Measurements from ENCODE around the gene ELMO1. TPM values are rescaled to one million over a fixed set of nuclear protein-coding genes. Genes with fewer than 3 reads are reported as not detected.

Gene ELMO1
- total RNA-seq, 2 experiments from 2014 or later, result 101 TPM

DNA sequence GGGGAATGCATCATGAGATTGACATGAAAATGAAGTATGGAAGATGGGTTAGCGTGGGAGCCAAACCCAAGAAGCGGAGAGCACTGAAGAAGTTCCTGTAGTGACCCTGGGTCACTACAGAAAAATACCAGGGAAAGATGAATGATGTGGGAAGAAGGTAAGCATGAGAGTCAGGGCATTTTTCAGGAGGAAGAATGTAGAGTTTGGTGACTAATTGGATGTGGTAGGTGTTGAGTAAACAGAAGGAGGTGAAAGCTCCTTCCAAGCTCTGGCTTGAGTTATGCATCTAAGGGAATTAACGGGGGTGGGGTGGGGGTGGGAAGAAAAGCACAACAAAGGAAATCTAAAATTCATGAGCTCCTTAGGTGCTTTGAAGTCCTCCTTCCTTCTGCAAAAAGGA is 486.3 kb downstream of the ELMO1 start:
- Mint-ChIP-seq H3K4me3 (no peak overlapping the region), H3K36me3 (peaks cover 33% of the 10 kb centered on the region), H3K27ac (no peak overlapping the region), H3K9me3 (ENCODE audit: low read depth) (peaks cover 5% of the 10 kb centered on the region), H3K4me1 (peaks cover 20% of the 10 kb centered on the region), H3K27me3 (no peaks in the 10 kb centered on the region)
- DNase-seq (no peak), ATAC-seq (no peak)
- CTCF ChIA-PET, result interaction anchor here (1.9 kb wide), 1 partner anchor 24 kb away, joined by 5 read pairs; no protein-coding TSS in a partner anchor

- H3K27ac Mint-ChIP-seq, result no peak overlapping the region
- H3K36me3 Mint-ChIP-seq, result peaks cover 31% of the 10 kb centered on the region
- peaks cover 20% of the 10 kb centered on the region for H3K4me1 Mint-ChIP-seq
- ATAC-seq, result no peak
- H3K27me3 Mint-ChIP-seq, result no peaks in the 10 kb centered on the region
- CTCF ChIA-PET, result interaction anchor here (1.2 to 1.9 kb wide), 3 partner anchors 25 to 291 kb away, joined by 4 to 5 read pairs (median 5); no protein-coding TSS in a partner anchor
- H3K9me3 Mint-ChIP-seq (ENCODE audit: low read depth), result peaks cover 4% of the 10 kb centered on the region
- DNase-seq, result no peak
- no peak overlapping the region for H3K4me3 Mint-ChIP-seq
These were observed 487.0 kb downstream of the ELMO1 start for GRCh38 chr7:36961693-36962092.

DNA sequence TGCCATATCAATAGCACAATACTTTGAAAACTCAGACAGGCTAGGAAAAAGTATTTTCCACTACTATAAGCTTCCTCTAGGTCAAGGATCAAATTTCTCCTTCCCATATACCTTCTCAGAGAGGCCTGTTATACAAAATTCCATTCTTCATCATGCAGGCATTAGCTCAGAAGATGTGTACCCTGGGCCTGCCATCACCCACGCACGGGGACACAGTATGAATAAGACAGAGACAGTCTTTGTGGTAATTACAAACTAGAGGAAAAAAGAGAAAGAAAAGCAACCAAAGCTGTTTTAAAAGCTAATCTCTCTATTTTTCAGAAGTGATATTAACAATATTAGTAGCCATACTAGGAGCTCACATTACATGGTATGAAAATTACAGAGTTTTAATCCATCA is 487.6 kb downstream of the ELMO1 start:
- Mint-ChIP-seq H3K36me3 (peaks cover 28% of the 10 kb centered on the region), H3K9me3 (ENCODE audit: low read depth) (peaks cover 4% of the 10 kb centered on the region), H3K27me3 (no peaks in the 10 kb centered on the region), H3K4me1 (peaks cover 20% of the 10 kb centered on the region), H3K27ac (no peak overlapping the region), H3K4me3 (no peak overlapping the region)
- DNase-seq (no peak), ATAC-seq (no peak)
- CTCF ChIA-PET, result interaction anchor here (1.2 to 1.9 kb wide), 3 partner anchors 26 to 291 kb away, joined by 4 to 5 read pairs (median 5); no protein-coding TSS in a partner anchor

DNA sequence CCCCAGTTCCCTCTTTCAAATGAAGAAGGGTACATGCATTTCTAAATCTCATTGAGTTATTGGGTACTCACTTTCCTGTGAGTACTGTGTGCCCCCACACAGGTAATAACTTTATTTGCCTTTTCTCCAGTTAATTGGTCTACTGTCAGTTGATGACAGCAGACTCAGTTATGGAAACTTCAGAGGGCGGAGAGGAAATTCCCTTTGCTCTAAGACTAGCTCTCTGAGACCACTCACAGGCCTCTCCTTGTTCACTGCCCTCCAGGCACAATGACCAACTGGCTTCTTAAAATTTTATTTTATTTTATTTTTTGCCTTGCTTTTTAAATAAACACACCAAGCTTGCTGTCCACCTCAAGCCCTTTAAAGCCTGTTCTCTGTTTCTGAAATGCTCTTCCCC is 488.6 kb downstream of the ELMO1 start:
- CTCF ChIA-PET, result interaction anchor here (1.6 kb wide), 1 partner anchor 290 kb away, joined by 5 read pairs; no protein-coding TSS in a partner anchor
- no peaks in the 10 kb centered on the region for H3K27me3 Mint-ChIP-seq
- no peak overlapping the region for H3K4me3 Mint-ChIP-seq
- H3K36me3 Mint-ChIP-seq, result peaks cover 32% of the 10 kb centered on the region
- H3K4me1 Mint-ChIP-seq, result peaks cover 20% of the 10 kb centered on the region
- ATAC-seq (no peak), DNase-seq (no peak)
- H3K27ac Mint-ChIP-seq, result no peak overlapping the region
- H3K9me3 Mint-ChIP-seq (ENCODE audit: low read depth), result peaks cover 3% of the 10 kb centered on the region

DNA sequence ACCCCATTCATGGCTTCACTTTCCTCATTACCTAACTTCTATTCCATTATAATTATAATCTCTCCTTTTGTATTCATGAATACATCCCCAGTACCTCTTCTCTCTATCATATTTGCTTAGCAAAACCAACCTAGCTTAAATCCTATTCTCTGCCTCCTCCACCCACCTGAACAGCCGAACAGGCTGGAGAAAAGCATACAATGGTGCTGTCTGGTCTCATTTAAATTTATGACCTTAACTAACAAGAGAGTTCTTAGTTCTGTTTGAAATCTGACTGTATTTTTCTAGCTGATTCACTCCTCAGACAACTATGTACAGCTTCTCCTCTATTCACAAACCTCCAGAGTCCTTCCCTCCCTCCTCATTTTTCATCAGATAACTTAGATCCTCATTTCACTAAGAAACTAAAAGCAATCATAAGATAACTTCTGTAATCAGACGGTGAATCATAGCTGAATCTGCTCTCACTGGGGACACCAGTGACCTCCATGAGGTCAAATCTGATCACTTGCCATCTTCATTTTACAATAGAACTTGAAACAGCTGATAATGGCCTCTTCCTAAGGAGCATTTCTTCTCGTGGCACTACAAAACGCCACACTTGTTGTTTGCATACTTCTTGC is 490.4 kb downstream of the ELMO1 start:
- CTCF ChIA-PET, result interaction anchor here (1.2 to 1.4 kb wide), 3 partner anchors 12 to 27 kb away, joined by 3 to 5 read pairs (median 3); no protein-coding TSS in a partner anchor
- Mint-ChIP-seq H3K4me3 (no peak overlapping the region), H3K9me3 (ENCODE audit: low read depth) (no peaks in the 10 kb centered on the region), H3K36me3 (peaks cover 28% of the 10 kb centered on the region), H3K27ac (no peak overlapping the region), H3K4me1 (peaks cover 11% of the 10 kb centered on the region), H3K27me3 (no peaks in the 10 kb centered on the region)
- DNase-seq (no peak), ATAC-seq (no peak)

DNA sequence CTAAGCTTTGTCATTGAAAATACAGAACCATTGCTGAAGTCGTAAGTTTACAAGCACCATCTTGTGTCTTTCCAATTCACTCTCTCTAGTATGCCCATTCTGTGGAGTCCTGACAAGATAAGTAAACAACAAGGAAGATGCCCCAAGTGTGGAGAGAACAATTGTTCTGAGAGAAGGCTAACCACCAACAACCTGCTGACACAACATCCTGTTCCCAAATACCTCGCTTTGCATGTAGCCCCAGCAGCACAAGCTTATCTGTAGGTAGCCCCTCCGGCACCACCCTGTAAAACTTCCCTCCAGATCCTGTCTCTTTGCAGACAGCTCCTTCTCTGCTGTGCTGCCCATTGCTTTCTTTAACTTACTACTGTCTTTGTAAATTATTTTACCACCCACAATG is 491.0 kb downstream of the ELMO1 start:
- H3K27me3 Mint-ChIP-seq, result no peaks in the 10 kb centered on the region
- CTCF ChIA-PET, result interaction anchor here (1.3 to 1.4 kb wide), 2 partner anchors 26 to 28 kb away, joined by 3 read pairs; no protein-coding TSS in a partner anchor

DNA sequence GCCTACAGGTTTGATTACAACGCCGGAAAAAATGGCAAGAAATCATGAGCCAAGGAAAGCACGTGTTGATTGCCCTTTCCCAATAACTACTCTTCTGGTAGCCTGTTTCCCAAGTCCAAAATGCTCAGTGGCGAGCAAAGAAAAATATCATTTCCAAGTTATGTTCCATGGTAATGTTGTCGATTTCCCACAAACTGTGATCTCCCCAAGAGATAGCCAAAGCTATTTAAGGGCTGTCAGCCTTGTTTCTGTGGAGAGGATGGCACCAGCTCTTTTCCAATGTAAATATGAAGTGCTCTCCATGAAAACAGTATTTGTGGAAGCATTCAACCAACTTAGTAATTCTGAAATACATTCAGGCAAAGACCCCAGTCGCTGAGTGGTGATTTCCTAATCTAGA is 491.9 kb downstream of the ELMO1 start:
- CTCF ChIA-PET, result no interaction called here
- DNase-seq (no peak), ATAC-seq (no peak)
- Mint-ChIP-seq H3K36me3 (peaks cover 30% of the 10 kb centered on the region), H3K27ac (no peak overlapping the region), H3K9me3 (ENCODE audit: low read depth) (peaks cover 5% of the 10 kb centered on the region), H3K4me3 (no peak overlapping the region), H3K27me3 (no peaks in the 10 kb centered on the region), H3K4me1 (peaks cover 7% of the 10 kb centered on the region)

More for the DNA sequence above, 491.0 kb downstream of the ELMO1 start:
- DNase-seq (no peak), ATAC-seq (no peak)
- Mint-ChIP-seq H3K9me3 (ENCODE audit: low read depth) (peaks cover under 1% of the 10 kb centered on the region), H3K27ac (no peak overlapping the region), H3K36me3 (peaks cover 29% of the 10 kb centered on the region), H3K4me1 (peaks cover 11% of the 10 kb centered on the region), H3K4me3 (no peak overlapping the region)

DNA sequence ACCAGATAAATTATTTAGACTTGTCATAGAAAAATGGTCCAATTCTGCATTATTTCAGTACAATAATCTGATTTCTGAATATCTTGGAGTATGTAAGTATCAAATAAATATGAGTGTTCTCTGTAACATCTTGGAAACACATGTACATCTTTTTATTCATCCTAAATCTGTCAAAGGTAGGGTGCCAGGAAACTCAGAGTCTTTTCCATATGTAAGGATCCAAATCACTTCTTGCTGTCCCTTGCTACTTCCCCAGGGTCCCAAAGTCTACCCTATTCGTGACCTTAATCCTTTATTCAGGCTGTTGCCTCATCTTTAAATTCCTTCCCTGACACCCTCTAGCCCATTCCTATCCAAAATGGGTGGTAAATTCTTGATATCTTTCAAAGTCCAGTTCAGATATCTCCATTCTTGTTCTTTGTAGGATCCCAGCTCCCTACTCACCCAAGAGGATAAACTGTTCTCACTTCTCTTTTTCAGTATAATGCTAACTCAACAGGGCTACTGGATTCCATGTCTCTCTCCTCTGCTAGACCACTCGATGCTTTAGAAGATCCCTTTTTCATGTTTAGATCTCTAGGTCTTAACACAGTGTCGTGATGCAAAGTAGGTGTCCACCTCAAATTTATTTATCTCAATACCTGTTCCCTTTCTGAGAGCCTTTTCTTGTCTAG is 493.1 kb downstream of the ELMO1 start:
- Mint-ChIP-seq H3K4me1 (no peaks in the 10 kb centered on the region), H3K27ac (no peak overlapping the region), H3K4me3 (no peak overlapping the region), H3K27me3 (no peaks in the 10 kb centered on the region), H3K9me3 (ENCODE audit: low read depth) (peaks cover 10% of the 10 kb centered on the region), H3K36me3 (peaks cover 37% of the 10 kb centered on the region)
- CTCF ChIA-PET, result interaction anchor here (1.2 kb wide), 1 partner anchor 227 kb away, joined by 3 read pairs; no protein-coding TSS in a partner anchor
- no peak for DNase-seq
- ATAC-seq, result no peak

DNA sequence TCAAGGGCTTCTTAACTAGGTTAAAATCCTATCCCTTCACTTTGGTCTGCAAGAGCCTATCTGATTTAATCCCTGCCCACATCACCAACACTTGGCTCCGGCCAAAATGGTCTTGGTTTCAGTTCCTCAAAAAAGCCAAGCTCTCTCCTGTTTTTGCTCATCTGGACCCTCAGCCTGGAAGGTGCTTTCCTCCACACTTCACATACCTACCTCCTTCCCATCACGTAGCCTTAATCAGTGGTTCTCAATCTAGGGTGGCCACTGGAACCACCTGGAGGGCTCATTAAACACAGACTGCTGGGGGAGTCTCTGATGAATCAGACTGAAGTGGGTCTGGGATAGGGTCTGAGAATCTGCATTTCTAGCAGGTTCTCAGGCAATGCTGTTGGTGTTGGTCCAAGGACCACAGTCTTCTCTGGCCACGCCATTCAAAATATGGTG is 497.4 kb downstream of the ELMO1 start:
- Mint-ChIP-seq H3K4me3 (no peak overlapping the region), H3K27me3 (no peaks in the 10 kb centered on the region), H3K36me3 (peaks cover 68% of the 10 kb centered on the region), H3K9me3 (ENCODE audit: low read depth) (peaks cover 23% of the 10 kb centered on the region), H3K4me1 (no peaks in the 10 kb centered on the region), H3K27ac (no peak overlapping the region)
- CTCF ChIA-PET, result no interaction called here
- ATAC-seq (no peak), DNase-seq (no peak)

DNA sequence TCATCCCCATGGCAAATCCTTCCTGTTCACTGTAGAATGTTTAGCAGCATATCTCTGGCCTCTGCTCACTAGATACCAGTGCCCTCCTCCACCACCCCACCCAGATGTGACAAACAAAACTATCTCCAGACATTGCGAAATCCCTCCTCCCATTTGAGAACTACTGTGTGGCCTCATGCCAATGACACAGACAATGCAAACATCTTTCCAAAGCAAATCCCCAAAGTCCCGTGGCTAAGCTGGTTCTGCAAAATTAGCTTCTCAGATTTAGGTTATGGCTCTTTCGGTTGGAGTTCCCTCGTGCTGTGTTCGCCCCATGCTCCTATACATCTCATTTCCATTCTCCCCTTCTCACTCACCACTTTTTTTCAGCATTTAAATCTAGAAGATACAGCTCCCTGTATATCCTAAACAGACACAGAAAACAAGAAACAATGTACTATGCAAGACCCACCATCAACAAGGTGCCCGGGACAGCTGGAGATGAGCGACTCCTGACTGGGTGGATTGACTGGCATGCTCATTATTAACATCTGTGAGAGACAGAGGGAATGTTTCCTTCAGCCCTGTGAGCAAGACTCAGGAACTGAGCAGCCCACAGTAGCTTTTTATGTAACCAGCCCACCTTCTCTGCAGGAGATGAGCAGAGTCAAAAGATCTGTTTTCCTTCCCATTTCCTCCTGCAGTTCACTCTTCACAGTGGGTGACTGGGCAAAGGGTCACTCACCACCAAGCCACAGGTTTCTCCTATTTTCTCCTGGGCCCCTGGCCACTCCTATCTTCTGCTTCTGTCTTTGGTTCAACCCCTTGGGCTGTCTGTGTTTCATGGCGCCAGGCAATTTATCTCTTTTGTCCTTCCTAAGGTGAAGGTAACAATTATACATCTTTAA is 498.7 kb downstream of the ELMO1 start:
- H3K36me3 Mint-ChIP-seq, result peaks cover 65% of the 10 kb centered on the region
- CTCF ChIA-PET, result no interaction called here
- no peak overlapping the region for H3K27ac Mint-ChIP-seq
- ATAC-seq (no peak), DNase-seq (no peak)
- no peak overlapping the region for H3K4me3 Mint-ChIP-seq
- H3K9me3 Mint-ChIP-seq (ENCODE audit: low read depth), result peaks cover 23% of the 10 kb centered on the region
- H3K27me3 Mint-ChIP-seq, result no peaks in the 10 kb centered on the region
- no peaks in the 10 kb centered on the region for H3K4me1 Mint-ChIP-seq

DNA sequence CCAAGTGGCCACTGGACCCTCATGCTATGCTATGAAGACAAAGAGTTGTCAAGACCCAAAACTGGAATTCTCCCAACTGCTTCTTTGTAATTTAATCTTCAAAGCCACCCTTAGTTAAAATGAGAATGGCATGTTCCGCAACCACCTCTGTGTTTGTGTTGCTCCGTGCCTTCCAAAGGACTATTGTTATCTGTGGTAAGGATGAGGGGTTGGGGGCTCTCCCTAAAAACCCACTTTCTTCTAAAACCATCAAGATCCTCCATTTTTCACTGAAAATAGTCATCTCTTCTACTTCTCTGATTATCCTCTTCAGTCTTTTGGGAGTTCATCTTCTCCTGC is 502.3 kb downstream of the ELMO1 start:
- H3K27me3 Mint-ChIP-seq, result no peaks in the 10 kb centered on the region
- H3K36me3 Mint-ChIP-seq, result peaks cover 77% of the 10 kb centered on the region
- H3K4me1 Mint-ChIP-seq, result peaks cover 4% of the 10 kb centered on the region
- H3K27ac Mint-ChIP-seq, result no peak overlapping the region
- CTCF ChIA-PET, result no interaction called here
- DNase-seq (no peak), ATAC-seq (no peak)
- peaks cover 28% of the 10 kb centered on the region for H3K9me3 Mint-ChIP-seq (ENCODE audit: low read depth)
- no peak overlapping the region for H3K4me3 Mint-ChIP-seq

DNA sequence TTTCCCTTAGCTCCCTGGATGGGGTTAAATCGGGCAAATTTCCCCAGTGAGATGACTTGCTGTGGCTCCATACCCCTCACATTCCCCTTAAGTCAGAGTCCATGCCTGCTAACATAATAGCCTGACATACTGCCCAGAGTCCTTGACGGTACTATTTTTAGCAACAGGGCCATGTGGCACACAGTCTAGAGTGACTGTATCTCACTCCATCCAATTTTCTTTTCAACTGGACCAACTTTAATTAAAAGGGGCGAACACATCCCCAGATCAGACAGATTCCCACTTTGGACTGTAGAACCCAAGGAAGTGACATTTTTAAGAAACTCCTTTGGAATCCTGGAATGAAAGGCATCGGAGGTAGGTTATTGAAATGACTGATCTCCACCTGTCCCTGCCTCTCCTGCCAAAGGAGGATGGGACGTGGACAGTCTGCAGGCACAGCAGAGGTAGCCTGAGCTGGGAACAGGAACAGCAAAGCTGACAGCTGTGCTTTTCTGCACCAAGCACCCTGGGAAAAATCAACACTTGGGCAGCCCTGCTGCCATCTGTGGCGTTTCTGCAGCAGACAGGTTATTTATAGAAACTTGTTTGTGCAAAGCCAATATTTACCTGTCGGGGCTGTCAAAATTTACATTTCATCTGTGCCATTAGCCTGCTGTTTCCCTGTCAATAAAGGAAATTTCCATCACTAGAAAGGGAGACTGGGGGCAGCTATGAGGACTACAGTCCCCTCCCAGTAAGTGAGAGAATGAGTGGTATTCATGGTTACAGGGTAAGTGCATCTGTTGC is 502.9 kb downstream of the ELMO1 start:
- no peaks in the 10 kb centered on the region for H3K27me3 Mint-ChIP-seq
- CTCF ChIA-PET, result no interaction called here
- H3K4me1 Mint-ChIP-seq, result peaks cover 4% of the 10 kb centered on the region
- DNase-seq, result no peak
- H3K36me3 Mint-ChIP-seq, result peaks cover 75% of the 10 kb centered on the region
- no peak overlapping the region for H3K4me3 Mint-ChIP-seq
- ATAC-seq, result no peak
- H3K9me3 Mint-ChIP-seq (ENCODE audit: low read depth), result peaks cover 24% of the 10 kb centered on the region
- H3K27ac Mint-ChIP-seq, result no peak overlapping the region

- peaks cover 76% of the 10 kb centered on the region for H3K36me3 Mint-ChIP-seq
- H3K9me3 Mint-ChIP-seq (ENCODE audit: low read depth), result peaks cover 30% of the 10 kb centered on the region
- DNase-seq, result no peak
- H3K4me1 Mint-ChIP-seq, result peaks cover 4% of the 10 kb centered on the region
- no peak overlapping the region for H3K4me3 Mint-ChIP-seq
- ATAC-seq, result no peak
- CTCF ChIA-PET, result interaction anchor here (0.7 kb wide), 1 partner anchor 1070 kb away, joined by 3 read pairs; no protein-coding TSS in a partner anchor
- H3K27me3 Mint-ChIP-seq, result no peaks in the 10 kb centered on the region
- no peak overlapping the region for H3K27ac Mint-ChIP-seq
These were observed 503.8 kb downstream of the ELMO1 start for GRCh38 chr7:36944838-36945237.

All from activated CD8-positive, alpha-beta memory T cell treated with anti-CD3 and anti-CD28 coated beads, Interleukin-2, amount 10 ng/mL, durations not matched to agents 7 days and 5 days (primary cell).